H9 (cell line): Measurements from ENCODE around the gene C17orf107. TPM values are rescaled to one million over a fixed set of nuclear protein-coding genes. Genes with fewer than 3 reads are reported as not detected.

ENCODE experiments used
- DNase-seq: peaks from one replicate; pipeline ENCODE4 v3.0.0-alpha.2; 2017
- H2AFZ ChIP-seq: one replicate; pipeline ENCODE4 v1.6.1; 2013; ENCODE audit warnings: mild to moderate bottlenecking, low read length, control low read depth, moderate library complexity
- H2AK5ac ChIP-seq: 2 replicates; pipeline ENCODE4 v1.6.1; 2013; ENCODE audit warnings: low read length, control low read depth, mixed read lengths; ENCODE audit not compliant: insufficient read length
- H2BK120ac ChIP-seq: one replicate; pipeline ENCODE4 v1.6.1; 2013; ENCODE audit warnings: low read depth, mild to moderate bottlenecking, low read length, control low read depth, inconsistent platforms; ENCODE audit not compliant: poor library complexity, severe bottlenecking
- H2BK12ac ChIP-seq: 2 replicates; pipeline ENCODE4 v1.6.1; 2013; ENCODE audit warnings: low read length, control low read depth, mixed read lengths, low read depth; ENCODE audit not compliant: insufficient read length
- H2BK15ac ChIP-seq: 2 replicates; pipeline ENCODE4 v1.6.1; 2013; ENCODE audit warnings: low read depth, low read length, control low read depth
- H2BK20ac ChIP-seq: one replicate; pipeline ENCODE4 v1.6.1; 2013; ENCODE audit warnings: low read depth, mild to moderate bottlenecking, low read length, control low read depth, inconsistent platforms; ENCODE audit not compliant: poor library complexity, severe bottlenecking
- H2BK5ac ChIP-seq: 2 replicates; pipeline ENCODE4 v1.6.1; 2013; ENCODE audit warnings: low read length, control low read depth, mixed read lengths; ENCODE audit not compliant: insufficient read length
- H3K14ac ChIP-seq: 2 replicates; pipeline ENCODE4 v1.6.1; 2013; ENCODE audit warnings: low read length, control low read depth; ENCODE audit not compliant: insufficient read depth
- H3K18ac ChIP-seq: 2 replicates; pipeline ENCODE4 v1.6.1; 2013; ENCODE audit warnings: low read depth, mild to moderate bottlenecking, mixed read lengths, low read length, control low read depth; ENCODE audit not compliant: insufficient read length
- H3K23ac ChIP-seq: 2 replicates; pipeline ENCODE4 v1.6.1; 2013; ENCODE audit warnings: low read length, control low read depth, mixed read lengths, low read depth; ENCODE audit not compliant: insufficient read length
- H3K23me2 ChIP-seq: 2 replicates; pipeline ENCODE4 v1.6.1; 2013; ENCODE audit warnings: low read depth, mild to moderate bottlenecking, mixed read lengths, low read length, control low read depth; ENCODE audit not compliant: insufficient read length, poor library complexity, severe bottlenecking
- H3K27ac ChIP-seq: 2 replicates; pipeline ENCODE4 v1.5.1; 2013; ENCODE audit warnings: low read length, control low read depth, mixed read lengths, low read depth; ENCODE audit not compliant: insufficient read length
- H3K27me3 ChIP-seq: 2 replicates; pipeline ENCODE4 v1.6.1; 2013; ENCODE audit warnings: low read length, control low read depth, inconsistent platforms; ENCODE audit not compliant: insufficient read depth
- H3K4ac ChIP-seq: 2 replicates; pipeline ENCODE4 v1.6.1; 2013; ENCODE audit warnings: low read depth, mild to moderate bottlenecking, control low read depth, inconsistent platforms, low read length, moderate library complexity
- H3K4me1 ChIP-seq: 2 replicates; pipeline ENCODE4 v1.6.1; 2013; ENCODE audit warnings: low read length, control low read depth, inconsistent platforms; ENCODE audit not compliant: insufficient read depth
- H3K4me2 ChIP-seq: 2 replicates; pipeline ENCODE4 v1.6.1; 2013; ENCODE audit warnings: low read length, control low read depth, mixed read lengths; ENCODE audit not compliant: insufficient read length, insufficient read depth
- H3K56ac ChIP-seq: 2 replicates; pipeline ENCODE4 v1.6.1; 2013; ENCODE audit warnings: low read depth, mild to moderate bottlenecking, mixed read lengths, low read length, control low read depth; ENCODE audit not compliant: insufficient read length
- H3K79me1 ChIP-seq: 2 replicates; pipeline ENCODE4 v1.6.1; 2013; ENCODE audit warnings: low read depth, mild to moderate bottlenecking, moderate library complexity, low read length, control low read depth, inconsistent platforms; ENCODE audit not compliant: insufficient read depth, poor library complexity, severe bottlenecking
- H3K79me2 ChIP-seq: 2 replicates; pipeline ENCODE4 v1.6.1; 2013; ENCODE audit warnings: low read length, control low read depth, inconsistent platforms; ENCODE audit not compliant: insufficient read depth
- H3K9ac ChIP-seq: 2 replicates; pipeline ENCODE4 v1.6.1; 2013; ENCODE audit warnings: low read length, control low read depth, mixed read lengths; ENCODE audit not compliant: insufficient read length; ENCODE audit errors: extremely low read depth
- H3K9me3 ChIP-seq: one replicate; pipeline ENCODE4 v1.6.1; 2013; ENCODE audit warnings: low read depth, low read length, inconsistent platforms; ENCODE audit not compliant: control insufficient read depth
- H3T11ph ChIP-seq: one replicate; pipeline ENCODE4 v1.6.1; 2013; ENCODE audit warnings: mild to moderate bottlenecking, low read length, control low read depth, inconsistent platforms
- H4K20me1 ChIP-seq: one replicate; pipeline ENCODE4 v1.6.1; 2013; ENCODE audit not compliant: control insufficient read depth, insufficient read length, insufficient read depth
- H4K5ac ChIP-seq: 2 replicates; pipeline ENCODE4 v1.6.1; 2013; ENCODE audit warnings: low read depth, mild to moderate bottlenecking, mixed read lengths, low read length, control low read depth; ENCODE audit not compliant: insufficient read length
- H4K8ac ChIP-seq: replicated peaks from 2 replicates; pipeline ENCODE4 v1.6.1; 2013; ENCODE audit warnings: low read length, control low read depth, mixed read lengths, low read depth; ENCODE audit not compliant: insufficient read length
- H4K91ac ChIP-seq: 2 replicates; pipeline ENCODE4 v1.6.1; 2013; ENCODE audit warnings: low read depth, mild to moderate bottlenecking, moderate library complexity, mixed read lengths, low read length, control low read depth; ENCODE audit not compliant: insufficient read length
- H3K27ac Mint-ChIP-seq, 3 experiments: 2 replicates in 2 of 3; 3 replicates in 1 of 3; pipeline ENCODE4 v1.8.0; 2020 to 2021; ENCODE audit warnings: mixed read lengths in 3 of 3, mild to moderate bottlenecking in 1 of 3, moderate library complexity in 1 of 3
- H3K27me3 Mint-ChIP-seq: 2 replicates; pipeline ENCODE4 v1.8.0; 2021; ENCODE audit warnings: low read depth, mild to moderate bottlenecking, moderate library complexity, mixed read lengths
- H3K36me3 Mint-ChIP-seq, 3 experiments: 2 replicates in 2 of 3; 3 replicates in 1 of 3; pipeline ENCODE4 v1.8.0; 2020 to 2021; ENCODE audit warnings: low read depth in 3 of 3, mixed read lengths in 3 of 3; ENCODE audit not compliant: insufficient read depth in 1 of 3
- H3K4me1 Mint-ChIP-seq, 2 experiments: 2 replicates each; pipeline ENCODE4 v1.8.0; 2020; ENCODE audit warnings: mixed read lengths in 2 of 2
- H3K4me3 Mint-ChIP-seq, 2 experiments: 2 replicates in 1 of 2; 3 replicates in 1 of 2; pipeline ENCODE4 v1.8.0; 2020 to 2021; ENCODE audit warnings: mild to moderate bottlenecking in 2 of 2, mixed read lengths in 2 of 2, moderate library complexity in 1 of 2
- H3K9me3 Mint-ChIP-seq, 2 experiments: 2 replicates in 1 of 2; 3 replicates in 1 of 2; pipeline ENCODE4 v1.8.0; 2020; ENCODE audit warnings: mild to moderate bottlenecking in 2 of 2, mixed read lengths in 2 of 2, moderate library complexity in 1 of 2
- WGBS: extraction: QIAGEN DNeasy Blood & Tissue Kit; methylation state at CpG from one replicate; pipeline ENCODE4 v1.1.7; 2013; ENCODE audit warnings: missing lambda C conversion rate, low lambda C conversion rate, mixed read lengths; ENCODE audit not compliant: insufficient read length; ENCODE audit errors: extremely low coverage; 5-methylcytosine and 5-hydroxymethylcytosine counted together
- total RNA-seq: library from RNA; stranded (reverse); gene quantifications from 2 replicates; pipeline ENCODE4 v1.2.1, GENCODE V29; 2021
- TF ChIP-seq, protein P1 (sequence below): fragments of 200-600 bp; sonication (generic); conservative IDR thresholded peaks from 3 replicates; pipeline ENCODE4 v1.8.0; 2021; ENCODE audit warnings: antibody characterized with exemption, mild to moderate bottlenecking

The C17orf107 gene
- total RNA-seq, 1 experiment from 2014 or later: 4.4 TPM

- H2BK5ac ChIP-seq: no peak overlapping the region
- no peaks in the 10 kb centered on the region for H3K27me3 ChIP-seq
- H2BK15ac ChIP-seq: no peak overlapping the region
- no peak overlapping the region for H3T11ph ChIP-seq
- H3K4ac ChIP-seq: no peak overlapping the region
- H3K23me2 ChIP-seq: peaks cover 17% of the 10 kb centered on the region
- no peak overlapping the region for H3K23ac ChIP-seq
- H2AFZ ChIP-seq: no peak overlapping the region
- H3K9me3 Mint-ChIP-seq: no peaks in the 10 kb centered on the region; a peak in 1 of 5 replicates
- H4K8ac ChIP-seq: no peak overlapping the region
- WGBS: no CpG with 5 or more reads among the region's 19 CpGs
- peak overlapping the region; percentile 95 to 98 for H3K4me3 Mint-ChIP-seq
- no peak overlapping the region for H3K56ac ChIP-seq
- peaks cover 7% of the 10 kb centered on the region for H4K20me1 ChIP-seq
- no peak overlapping the region for H4K5ac ChIP-seq
- H4K91ac ChIP-seq: no peak overlapping the region
- H3K4me1 Mint-ChIP-seq: peaks cover 25 to 35% of the 10 kb centered on the region in 2 experiments
- H3K9me3 ChIP-seq: no peaks in the 10 kb centered on the region
- peak overlapping the region; percentile 91 to 100 (median 97) for H3K27ac Mint-ChIP-seq
- peak; percentile 28 for DNase-seq
- TF ChIP-seq, protein P1, sequence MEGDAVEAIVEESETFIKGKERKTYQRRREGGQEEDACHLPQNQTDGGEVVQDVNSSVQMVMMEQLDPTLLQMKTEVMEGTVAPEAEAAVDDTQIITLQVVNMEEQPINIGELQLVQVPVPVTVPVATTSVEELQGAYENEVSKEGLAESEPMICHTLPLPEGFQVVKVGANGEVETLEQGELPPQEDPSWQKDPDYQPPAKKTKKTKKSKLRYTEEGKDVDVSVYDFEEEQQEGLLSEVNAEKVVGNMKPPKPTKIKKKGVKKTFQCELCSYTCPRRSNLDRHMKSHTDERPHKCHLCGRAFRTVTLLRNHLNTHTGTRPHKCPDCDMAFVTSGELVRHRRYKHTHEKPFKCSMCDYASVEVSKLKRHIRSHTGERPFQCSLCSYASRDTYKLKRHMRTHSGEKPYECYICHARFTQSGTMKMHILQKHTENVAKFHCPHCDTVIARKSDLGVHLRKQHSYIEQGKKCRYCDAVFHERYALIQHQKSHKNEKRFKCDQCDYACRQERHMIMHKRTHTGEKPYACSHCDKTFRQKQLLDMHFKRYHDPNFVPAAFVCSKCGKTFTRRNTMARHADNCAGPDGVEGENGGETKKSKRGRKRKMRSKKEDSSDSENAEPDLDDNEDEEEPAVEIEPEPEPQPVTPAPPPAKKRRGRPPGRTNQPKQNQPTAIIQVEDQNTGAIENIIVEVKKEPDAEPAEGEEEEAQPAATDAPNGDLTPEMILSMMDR: no peak
- peak overlapping the region; percentile 91 for H3K14ac ChIP-seq
- peak overlapping the region; percentile 71 for H3K9ac ChIP-seq
- peaks cover 5% of the 10 kb centered on the region for H3K79me1 ChIP-seq
- no peak overlapping the region for H2AK5ac ChIP-seq
- H2BK12ac ChIP-seq: no peak overlapping the region
- peak overlapping the region; percentile 81 for H3K27ac ChIP-seq
- no peak overlapping the region for H2BK20ac ChIP-seq
- H3K4me1 ChIP-seq: no peaks in the 10 kb centered on the region
- peak overlapping the region; percentile 80 for H3K4me2 ChIP-seq
- H3K27me3 Mint-ChIP-seq: peaks cover 1% of the 10 kb centered on the region
- H3K36me3 Mint-ChIP-seq: peaks cover 27 to 65% (median 48%) of the 10 kb centered on the region in 3 experiments
- H2BK120ac ChIP-seq: no peak overlapping the region
- no peak overlapping the region for H3K18ac ChIP-seq
- peaks cover 6% of the 10 kb centered on the region; the same call in 1 of the 2 replicates for H3K79me2 ChIP-seq
These were observed 39.6 kb downstream of the C17orf107 start for GRCh38 chr17:4938688-4939545.
